Prostate gland (tissue), 2 donors: ENCODE results near the gene MIS18BP1.
"Not testable (repeated sequence)": the region's sequence is repeated elsewhere in the genome, so short reads cannot be mapped to it uniquely, and the experiment has no call there.

Experiments
- CTCF ChIP-seq, 4 experiments: fragments of 200-600 bp in 2 of 4; fragments of 450-650 bp in 2 of 4; sonication (generic) in 2 of 4; IDR thresholded peaks; 1 replicate in 3 of 4; 2 replicates in 1 of 4; pipeline ENCODE4 v1.5.1; 2016 to 2019; ENCODE audit warnings: antibody characterized with exemption in 4 of 4, mild to moderate bottlenecking in 2 of 4, moderate library complexity in 2 of 4
- POLR2A ChIP-seq: fragments of 450-650 bp; IDR thresholded peaks from one replicate; pipeline ENCODE4 v1.6.1; 2016; ENCODE audit warnings: antibody characterized with exemption, mild to moderate bottlenecking
- POLR2AphosphoS5 ChIP-seq: sonication (generic); formaldehyde crosslinking; IDR thresholded peaks from one replicate; pipeline ENCODE4 v1.6.1; 2017; ENCODE audit warnings: antibody characterized with exemption

GRCh38 chr14:45213716-45214115 lies 39.3 kb downstream of the MIS18BP1 start:
- not testable (repeated sequence) for TF ChIP-seq POLR2A; CTCF (IDR thresholded peaks at IDR 0.05); POLR2AphosphoS5
